Upper lobe of left lung (tissue), 6 donors: ENCODE measurements around the gene P2RX3. TPM values are rescaled to one million over a fixed set of nuclear protein-coding genes. Genes with fewer than 3 reads are reported as not detected.

Source experiments
- ATAC-seq, 2 donors: fragments of 200-7000 bp; cut with Tn5 transposase; one replicate each; pipeline ENCODE4 v1.9.1; 2022; ENCODE audit warnings: mild to moderate bottlenecking in 2 of 2, moderate library complexity in 2 of 2; ENCODE audit not compliant: low FRiP score in 2 of 2
- DNase-seq, 2 donors: peaks; one replicate each; pipeline ENCODE4 v3.0.0-alpha.2; 2019 to 2020
- H3K27ac ChIP-seq, 4 donors: fragments of 200-600 bp; sonication (generic); one replicate each; pipeline ENCODE4 v1.5.1; 2016 to 2019
- H3K27me3 ChIP-seq, 4 donors: fragments of 200-600 bp; sonication (generic); one replicate each; pipeline ENCODE4 v1.5.1; 2017 to 2019
- H3K36me3 ChIP-seq, 4 donors: fragments of 200-600 bp; sonication (generic); one replicate each; pipeline ENCODE4 v1.5.1; 2016 to 2019
- H3K4me1 ChIP-seq, 4 donors: fragments of 200-600 bp; sonication (generic); one replicate each; pipeline ENCODE4 v1.5.1; 2018 to 2019
- H3K4me3 ChIP-seq, 4 donors: fragments of 200-600 bp; sonication (generic); one replicate each; pipeline ENCODE4 v1.5.1; 2017 to 2019; ENCODE audit warnings: mild to moderate bottlenecking in 2 of 4, moderate library complexity in 1 of 4
- H3K9me3 ChIP-seq, 4 donors: fragments of 200-600 bp; sonication (generic); one replicate each; pipeline ENCODE4 v1.5.1; 2018 to 2019
- CTCF ChIP-seq, 6 experiments: fragments of 450-650 bp in 4 of 6; fragments of 200-600 bp in 2 of 6; sonication (generic) in 2 of 6; IDR thresholded peaks; one replicate each; pipeline ENCODE4 v1.5.1; 2016 to 2019; ENCODE audit warnings: antibody characterized with exemption in 6 of 6
- EP300 ChIP-seq, 4 donors: sonication (generic); formaldehyde crosslinking; IDR thresholded peaks; one replicate each; pipeline ENCODE4 v1.5.1; 2017; ENCODE audit warnings: antibody characterized with exemption in 4 of 4, control low read depth in 2 of 4
- POLR2A ChIP-seq, 4 donors: fragments of 450-650 bp; IDR thresholded peaks; one replicate each; pipeline ENCODE4 v1.5.1; 2016 to 2017; ENCODE audit warnings: antibody characterized with exemption in 4 of 4, mild to moderate bottlenecking in 2 of 4
- POLR2AphosphoS5 ChIP-seq, 2 donors: sonication (generic); formaldehyde crosslinking; IDR thresholded peaks; one replicate each; pipeline ENCODE4 v1.5.1; 2017; ENCODE audit warnings: antibody characterized with exemption in 2 of 2
- WGBS, 2 donors: methylation state at CpG; one replicate each; pipeline ENCODE4 v1.1.5; 2017 to 2018; 5-methylcytosine and 5-hydroxymethylcytosine counted together
- total RNA-seq, 6 donors: library from RNA; depleted of rRNA in 4 of 6; stranded (reverse); fragments of >200 nt in 4 of 6; gene quantifications; one replicate each; pipeline versions ENCODE4 v1.1.0 to v1.2.1, GENCODE V29; 2016 to 2021
- donor health status: DM: no; HTN: no; CAD: no; lungs with moderate emphysema.
- donor health status: DM: no; HTN: yes; CAD: no; lungs with severe emphysema.

P2RX3 gene
- total RNA-seq, 6 donors from 2014 or later: not detected

- H3K4me3 ChIP-seq: no peak overlapping the region
- no peak overlapping the region for H3K27ac ChIP-seq
- no peaks in the 10 kb centered on the region for H3K9me3 ChIP-seq
- WGBS, 2 donors: 73 to 80% methylated on average over 4 of the region's 4 CpGs
- TF ChIP-seq POLR2A (IDR thresholded peaks at IDR 0.05): no peak
- TF ChIP-seq EP300 (IDR thresholded peaks at IDR 0.05): no peak
- no peak for TF ChIP-seq POLR2AphosphoS5 (IDR thresholded peaks at IDR 0.05)
- no peak for TF ChIP-seq CTCF (IDR thresholded peaks at IDR 0.05)
- no peak for ATAC-seq
- no peaks in the 10 kb centered on the region for H3K27me3 ChIP-seq
- H3K4me1 ChIP-seq: peaks cover 3 to 6% (median 6%) of the 10 kb centered on the region in 4 donors
- DNase-seq: no peak
- H3K36me3 ChIP-seq: no peaks in the 10 kb centered on the region
Measured at GRCh38 chr11:57353852-57354251, 15.7 kb downstream of the P2RX3 start.

- WGBS, 2 donors: 50 to 86% methylated on average over 6 of the region's 6 CpGs
- ATAC-seq (peak; percentile 40 to 52), DNase-seq (no peak)
- no peak overlapping the region for H3K27ac ChIP-seq
- H3K36me3 ChIP-seq: no peaks in the 10 kb centered on the region
- H3K27me3 ChIP-seq: no peaks in the 10 kb centered on the region
- no peak for TF ChIP-seq POLR2A (IDR thresholded peaks at IDR 0.05)
- no peak for TF ChIP-seq POLR2AphosphoS5 (IDR thresholded peaks at IDR 0.05)
- no peak for TF ChIP-seq EP300 (IDR thresholded peaks at IDR 0.05)
- no peak for TF ChIP-seq CTCF (IDR thresholded peaks at IDR 0.05)
- no peak overlapping the region for H3K4me3 ChIP-seq
- peaks cover 3 to 6% (median 4%) of the 10 kb centered on the region in 4 donors for H3K4me1 ChIP-seq
- no peaks in the 10 kb centered on the region for H3K9me3 ChIP-seq
Measured at GRCh38 chr11:57354699-57355098, 16.5 kb downstream of the P2RX3 start.

- no peak for DNase-seq
- Histone ChIP-seq H3K36me3 (no peaks in the 10 kb centered on the region), H3K9me3 (no peaks in the 10 kb centered on the region), H3K4me1 (peaks cover 0 to 6% (median 2%) of the 10 kb centered on the region in 4 donors), H3K27me3 (no peaks in the 10 kb centered on the region), H3K27ac (no peak overlapping the region), H3K4me3 (no peak overlapping the region)
- TF ChIP-seq CTCF (IDR thresholded peaks at IDR 0.05): no peak
- no peak for TF ChIP-seq POLR2AphosphoS5 (IDR thresholded peaks at IDR 0.05)
- TF ChIP-seq EP300 (IDR thresholded peaks at IDR 0.05): no peak
- TF ChIP-seq POLR2A (IDR thresholded peaks at IDR 0.05): no peak
- 51 to 52% methylated on average over 9 of the region's 9 CpGs for WGBS, 2 donors
- ATAC-seq: no peak
Measured at GRCh38 chr11:57356268-57356667, 18.1 kb downstream of the P2RX3 start.

GRCh38 chr11:57357310-57357709 is 19.2 kb downstream of the P2RX3 start:
- peaks cover 0 to 6% (median 2%) of the 10 kb centered on the region in 4 donors for H3K4me1 ChIP-seq
- H3K27ac ChIP-seq: peak overlapping the region in 1 of 4 donors; percentile 27
- TF ChIP-seq EP300 (IDR thresholded peaks at IDR 0.05) (no peak), POLR2A (IDR thresholded peaks at IDR 0.05) (no peak), CTCF (IDR thresholded peaks at IDR 0.05) (no peak), POLR2AphosphoS5 (IDR thresholded peaks at IDR 0.05) (no peak)
- 89 to 94% methylated on average over 3 of the region's 3 CpGs for WGBS, 2 donors
- H3K9me3 ChIP-seq: no peaks in the 10 kb centered on the region
- no peaks in the 10 kb centered on the region for H3K36me3 ChIP-seq
- ATAC-seq (no peak), DNase-seq (no peak)
- H3K4me3 ChIP-seq: no peak overlapping the region
- no peaks in the 10 kb centered on the region for H3K27me3 ChIP-seq

- peaks cover 0 to 6% (median 2%) of the 10 kb centered on the region in 4 donors for H3K4me1 ChIP-seq
- H3K36me3 ChIP-seq: no peaks in the 10 kb centered on the region
- TF ChIP-seq POLR2A (IDR thresholded peaks at IDR 0.05): no peak
- WGBS, 2 donors: 35 to 38% methylated on average over 6 of the region's 6 CpGs
- ATAC-seq (no peak), DNase-seq (no peak)
- no peaks in the 10 kb centered on the region for H3K9me3 ChIP-seq
- H3K27ac ChIP-seq: peak overlapping the region in 1 of 4 donors; percentile 27
- H3K4me3 ChIP-seq: no peak overlapping the region
- H3K27me3 ChIP-seq: no peaks in the 10 kb centered on the region
Measured at GRCh38 chr11:57357856-57358255, 19.7 kb downstream of the P2RX3 start.
